GM19372 (cell line): ENCODE measurements around the gene VPS39.

ENCODE experiments used
- ATAC-seq: cut with Tn5 transposase; IDR thresholded peaks from one replicate; pipeline ENCODE4 v1.9.1; 2021; ENCODE audit warnings: mild to moderate bottlenecking, low read depth, moderate library complexity; ENCODE audit not compliant: unreplicated experiment

VPS39 gene

GRCh38 chr15:42146551-42147430, 61.3 kb downstream of the VPS39 start:
- no peak for ATAC-seq

- no peak for ATAC-seq
These were observed 62.3 kb downstream of the VPS39 start for GRCh38 chr15:42145546-42146455.

GRCh38 chr15:42144841-42145375, 63.2 kb downstream of the VPS39 start:
- ATAC-seq: no peak

- no peak for ATAC-seq
These were observed 64.1 kb downstream of the VPS39 start for GRCh38 chr15:42143866-42144625.

GRCh38 chr15:42143356-42143755, 64.7 kb downstream of the VPS39 start:
- no peak for ATAC-seq

GRCh38 chr15:42141795-42142667, 66.1 kb downstream of the VPS39 start:
- ATAC-seq: no peak

GRCh38 chr15:42141246-42141645, 66.9 kb downstream of the VPS39 start:
- ATAC-seq: no peak

- ATAC-seq: no peak
These were observed 67.6 kb downstream of the VPS39 start for GRCh38 chr15:42140383-42141070.

GRCh38 chr15:42139596-42139995, 68.5 kb downstream of the VPS39 start:
- no peak for ATAC-seq

- ATAC-seq: no peak
These were observed 69.1 kb downstream of the VPS39 start for GRCh38 chr15:42138968-42139386.

- no peak for ATAC-seq
These were observed 69.7 kb downstream of the VPS39 start for GRCh38 chr15:42138411-42138810.

GRCh38 chr15:42137461-42138261, 70.4 kb downstream of the VPS39 start:
- ATAC-seq: no peak

- ATAC-seq: no peak
These were observed 71.6 kb downstream of the VPS39 start for GRCh38 chr15:42136513-42136912.

GRCh38 chr15:42135351-42135750, 72.8 kb downstream of the VPS39 start:
- no peak for ATAC-seq

- no peak for ATAC-seq
These were observed 73.4 kb downstream of the VPS39 start for GRCh38 chr15:42134617-42135245.

- ATAC-seq: no peak
These were observed 74.1 kb downstream of the VPS39 start for GRCh38 chr15:42133886-42134502.

GRCh38 chr15:42133356-42133755, 74.7 kb downstream of the VPS39 start:
- ATAC-seq: no peak
